Subcutaneous adipose tissue (tissue), 4 donors: ENCODE results near the gene FYB1. TPM values are rescaled to one million over a fixed set of nuclear protein-coding genes. Genes with fewer than 3 reads are reported as not detected.

Source experiments
- total RNA-seq, 4 donors: library from RNA; depleted of rRNA; stranded (reverse); fragments of >200 nt; gene quantifications; one replicate each; pipeline ENCODE4 v1.1.0, GENCODE V29; 2016
- TF ChIP-seq, protein P1 (sequence below): fragments of 450-650 bp; IDR thresholded peaks from one replicate; pipeline ENCODE4 v1.5.1; 2016; ENCODE audit warnings: low read depth, mild to moderate bottlenecking, control low read depth, antibody characterized with exemption, moderate library complexity

The FYB1 gene
- total RNA-seq, 4 donors from 2014 or later = 7.5 to 80.6 (median 26.7) TPM

DNA sequence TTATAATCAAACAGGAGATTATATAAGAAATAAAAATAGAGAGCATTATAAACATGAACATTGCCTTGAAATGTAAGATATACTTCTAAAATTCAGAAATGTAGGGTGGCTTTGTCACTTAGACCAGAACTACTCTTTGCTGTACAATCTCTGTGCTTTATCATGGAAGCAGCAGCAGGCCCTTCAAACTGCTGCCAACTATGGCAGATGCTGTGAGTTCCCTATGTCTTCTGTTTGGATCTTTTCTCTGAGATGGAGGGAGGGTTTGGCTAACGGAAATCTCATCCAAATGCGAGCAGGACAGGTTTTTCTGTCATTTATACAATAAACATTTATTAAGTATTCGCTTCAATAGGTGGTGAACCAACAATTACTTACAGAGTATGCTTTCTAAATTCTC, 110.4 kb downstream of the FYB1 start:
- TF ChIP-seq, protein P1, sequence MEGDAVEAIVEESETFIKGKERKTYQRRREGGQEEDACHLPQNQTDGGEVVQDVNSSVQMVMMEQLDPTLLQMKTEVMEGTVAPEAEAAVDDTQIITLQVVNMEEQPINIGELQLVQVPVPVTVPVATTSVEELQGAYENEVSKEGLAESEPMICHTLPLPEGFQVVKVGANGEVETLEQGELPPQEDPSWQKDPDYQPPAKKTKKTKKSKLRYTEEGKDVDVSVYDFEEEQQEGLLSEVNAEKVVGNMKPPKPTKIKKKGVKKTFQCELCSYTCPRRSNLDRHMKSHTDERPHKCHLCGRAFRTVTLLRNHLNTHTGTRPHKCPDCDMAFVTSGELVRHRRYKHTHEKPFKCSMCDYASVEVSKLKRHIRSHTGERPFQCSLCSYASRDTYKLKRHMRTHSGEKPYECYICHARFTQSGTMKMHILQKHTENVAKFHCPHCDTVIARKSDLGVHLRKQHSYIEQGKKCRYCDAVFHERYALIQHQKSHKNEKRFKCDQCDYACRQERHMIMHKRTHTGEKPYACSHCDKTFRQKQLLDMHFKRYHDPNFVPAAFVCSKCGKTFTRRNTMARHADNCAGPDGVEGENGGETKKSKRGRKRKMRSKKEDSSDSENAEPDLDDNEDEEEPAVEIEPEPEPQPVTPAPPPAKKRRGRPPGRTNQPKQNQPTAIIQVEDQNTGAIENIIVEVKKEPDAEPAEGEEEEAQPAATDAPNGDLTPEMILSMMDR = no peak

DNA sequence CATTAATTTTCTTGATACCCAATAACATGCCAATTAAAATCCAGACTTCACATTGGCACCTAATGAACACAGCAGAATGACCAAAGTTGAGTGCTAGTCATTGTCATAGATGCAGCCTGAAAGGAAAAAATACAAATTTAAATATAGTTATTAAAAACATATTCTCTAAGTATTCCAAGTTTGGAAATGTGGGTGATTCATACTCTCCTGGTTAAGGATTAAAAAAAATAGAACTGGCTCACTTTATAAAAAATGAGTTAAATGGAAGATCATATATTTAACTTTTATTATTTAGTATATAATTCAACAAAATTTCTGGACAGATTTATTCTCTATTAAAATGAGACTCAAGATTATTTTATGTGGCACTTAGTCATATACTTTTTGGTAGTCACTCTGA, 112.0 kb downstream of the FYB1 start:
- TF ChIP-seq, protein P1 = no peak

DNA sequence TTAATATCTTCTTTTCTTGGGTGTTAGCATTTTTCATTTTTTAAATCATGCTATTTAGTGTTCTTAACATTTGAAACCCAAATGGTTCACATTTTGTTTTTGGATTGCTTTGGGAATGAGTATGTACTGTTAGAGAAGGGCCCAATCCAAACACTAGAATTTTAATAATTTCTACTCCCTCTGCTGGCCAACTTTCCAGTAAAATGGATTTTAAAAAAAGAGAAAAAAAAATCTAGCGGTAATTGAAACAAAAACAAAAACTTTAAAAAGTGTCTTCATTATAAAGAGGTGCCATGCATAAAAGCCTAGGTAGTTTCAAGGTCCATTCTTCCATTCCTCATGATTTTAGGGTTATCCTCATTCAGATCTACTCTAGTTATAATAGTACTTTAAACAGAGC, 113.0 kb downstream of the FYB1 start:
- TF ChIP-seq, protein P1 = no peak

DNA sequence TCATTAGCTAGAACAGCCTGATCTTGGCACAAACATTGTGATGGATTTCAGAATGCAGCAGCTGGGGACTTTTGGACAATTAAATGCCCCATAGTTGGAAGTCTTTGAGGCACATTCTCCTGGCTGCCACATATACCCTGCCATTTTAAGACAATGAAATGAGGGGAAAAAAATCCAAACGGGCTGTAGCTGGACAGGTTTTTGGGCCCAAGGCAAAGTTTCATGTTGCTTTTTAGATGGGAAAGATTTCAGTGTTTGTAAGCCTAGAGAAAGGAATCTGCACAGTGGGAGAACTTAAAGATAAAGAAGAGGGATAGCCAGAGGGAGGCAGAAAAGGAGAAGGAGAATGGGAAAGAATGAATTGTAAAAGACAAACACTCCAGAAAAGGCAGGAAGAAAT, 115.1 kb downstream of the FYB1 start:
- TF ChIP-seq, protein P1 = no peak

DNA sequence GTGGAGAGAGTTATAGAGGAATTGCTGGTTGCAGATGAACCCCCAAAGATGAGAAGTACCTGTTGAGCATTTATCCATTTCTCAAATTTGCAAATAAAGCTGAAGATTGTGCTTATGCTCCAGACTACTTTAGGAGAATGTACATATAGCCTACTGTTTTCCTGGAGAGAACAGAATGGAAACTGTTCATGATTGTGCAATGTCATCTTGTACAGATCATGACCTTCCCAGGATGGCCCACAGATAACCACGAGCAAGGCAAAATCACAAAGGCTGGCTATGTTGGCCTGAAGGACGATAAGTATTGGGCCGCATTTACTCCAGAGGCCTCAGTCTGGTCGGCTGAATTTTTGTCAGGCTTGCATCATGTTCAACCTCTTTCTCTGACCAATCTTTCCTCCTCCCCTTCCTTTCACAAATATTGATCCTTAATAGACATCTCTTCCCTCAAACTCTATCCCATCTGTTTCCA, 116.6 kb downstream of the FYB1 start:
- TF ChIP-seq, protein P1 = no peak

DNA sequence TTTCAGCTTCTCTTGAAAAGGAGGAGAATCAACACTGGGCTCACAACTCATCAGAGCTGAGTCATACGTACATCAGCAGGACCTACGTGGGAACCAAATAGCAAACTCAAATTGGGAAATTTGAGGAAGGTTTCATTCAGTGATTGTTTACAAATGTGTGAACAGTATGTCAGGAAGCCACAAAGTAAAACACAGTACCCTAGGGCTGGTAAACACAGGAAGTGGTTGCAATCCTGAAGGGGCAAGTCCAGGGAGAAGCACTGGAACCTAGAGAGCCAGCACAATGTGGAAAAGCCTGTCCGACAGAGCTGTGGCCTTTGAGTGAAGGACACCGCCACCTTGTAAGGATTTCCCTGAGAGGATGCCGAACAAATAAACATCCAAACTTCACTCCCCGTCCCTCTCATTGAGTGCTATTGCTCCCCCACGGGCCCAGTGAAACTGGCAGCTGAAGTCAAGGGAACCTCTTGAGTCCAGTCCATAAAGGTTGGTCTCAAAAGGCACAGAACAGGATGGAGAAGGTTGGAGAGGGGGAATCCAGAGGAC, 118.4 kb downstream of the FYB1 start:
- TF ChIP-seq, protein P1 = no peak

DNA sequence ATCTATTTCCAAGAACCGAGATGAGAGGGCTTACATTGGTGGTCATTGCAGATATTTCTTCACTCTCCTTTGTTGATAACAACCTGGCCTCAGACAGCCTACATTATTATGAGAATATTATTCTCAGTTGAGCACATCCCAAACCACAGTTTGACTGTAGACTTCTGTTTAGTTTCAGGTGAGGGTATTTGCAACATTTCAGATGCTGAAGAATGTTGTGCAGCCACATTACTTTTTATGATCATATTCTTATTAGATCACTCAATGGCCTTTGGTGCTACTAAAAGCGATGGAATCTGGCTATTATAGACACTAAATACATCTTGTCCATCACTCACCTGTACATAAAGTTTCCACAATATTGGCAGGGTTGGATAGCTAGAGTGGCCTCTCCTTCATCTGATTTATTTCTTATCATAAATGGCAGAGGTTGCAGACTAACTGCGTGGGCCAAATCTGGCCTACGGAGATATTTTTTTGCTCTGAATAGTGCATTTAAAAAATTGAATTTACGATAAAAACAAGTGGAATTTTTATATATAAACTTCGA, 119.0 kb downstream of the FYB1 start:
- TF ChIP-seq, protein P1 = no peak
